ENCODE results near the gene SLC6A8. TPM values are rescaled to one million over a fixed set of nuclear protein-coding genes. Genes with fewer than 3 reads are reported as not detected.
"Not testable (repeated sequence)": the region's sequence is repeated elsewhere in the genome, so short reads cannot be mapped to it uniquely, and the experiment has no call there.

Gene SLC6A8
- total RNA-seq, 1 experiment from 2014 or later, result 29.4 TPM

- H3K27me3 ChIP-seq (ENCODE audit: control insufficient read depth, insufficient read depth, low read length); H3K36me3 ChIP-seq (replicated peaks; ENCODE audit: control insufficient read depth, insufficient read depth, low read length): not testable (repeated sequence)
- peak overlapping the region; percentile 35 for H3K4me3 ChIP-seq (ENCODE audit: insufficient read depth, low read depth, low read length)
- peak; percentile 71 for DNase-seq
Measured at GRCh38 chrX:153743468-153744209, 55.9 kb downstream of the SLC6A8 start.

GRCh38 chrX:153744210-153745066, 56.7 kb downstream of the SLC6A8 start:
- peak; percentile 71 for DNase-seq
- H3K27me3 ChIP-seq (ENCODE audit: control insufficient read depth, insufficient read depth, low read length), result no peaks in the 10 kb centered on the region
- H3K36me3 ChIP-seq (replicated peaks; ENCODE audit: control insufficient read depth, insufficient read depth, low read length), result no peaks in the 10 kb centered on the region
- H3K4me3 ChIP-seq (ENCODE audit: insufficient read depth, low read depth, low read length), result peak overlapping the region; percentile 35

- H3K4me3 ChIP-seq (ENCODE audit: insufficient read depth, low read depth, low read length); H3K27me3 ChIP-seq (ENCODE audit: control insufficient read depth, insufficient read depth, low read length); H3K36me3 ChIP-seq (replicated peaks; ENCODE audit: control insufficient read depth, insufficient read depth, low read length); DNase-seq: not testable (repeated sequence)
Measured at GRCh38 chrX:153745067-153745433, 57.3 kb downstream of the SLC6A8 start.

Other genes starting within 250 kb of the SLC6A8 start
- 0.11 and 1.8 TPM in 2 replicates for gene TREX2, start 241.9 kb upstream of the SLC6A8 start, total RNA-seq (2014; rRNA removed; shearing (Covaris generic))
- gene HAUS7, start 217.3 kb upstream of the SLC6A8 start, total RNA-seq (2014; rRNA removed; shearing (Covaris generic)), result 41.5 and 47.2 TPM in 2 replicates
- gene BGN, start 192.9 kb upstream of the SLC6A8 start, total RNA-seq (2014; rRNA removed; shearing (Covaris generic)), result 0.83 and 1.1 TPM in 2 replicates
- gene ATP2B3, start 170.3 kb upstream of the SLC6A8 start, total RNA-seq (2014; rRNA removed; shearing (Covaris generic)), result not detected in 2 replicates
- 27.0 and 30.4 TPM in 2 replicates for gene CCNQ, start 88.8 kb upstream of the SLC6A8 start, total RNA-seq (2014; rRNA removed; shearing (Covaris generic))
- 2.3 and 3.3 TPM in 2 replicates for gene DUSP9, start 40.7 kb upstream of the SLC6A8 start, total RNA-seq (2014; rRNA removed; shearing (Covaris generic))
- 1.7 and 5.5 TPM in 2 replicates for gene PNCK, start 14.1 kb upstream of the SLC6A8 start, total RNA-seq (2014; rRNA removed; shearing (Covaris generic))
- 95.0 and 176 TPM in 2 replicates for gene BCAP31, start 36.5 kb downstream of the SLC6A8 start, total RNA-seq (2014; rRNA removed; shearing (Covaris generic))
- gene ABCD1, start 36.9 kb downstream of the SLC6A8 start, total RNA-seq (2014; rRNA removed; shearing (Covaris generic)), result 12.2 and 17.1 TPM in 2 replicates
- gene PLXNB3, start 76.3 kb downstream of the SLC6A8 start, total RNA-seq (2014; rRNA removed; shearing (Covaris generic)), result 0.07 TPM in 1 of 2 replicates, not detected in the other
- gene SRPK3, start 93.1 kb downstream of the SLC6A8 start, total RNA-seq (2014; rRNA removed; shearing (Covaris generic)), result not detected in 2 replicates
- gene IDH3G, start 106.4 kb downstream of the SLC6A8 start, total RNA-seq (2014; rRNA removed; shearing (Covaris generic)), result 63.3 and 76.2 TPM in 2 replicates
- 148 and 198 TPM in 2 replicates for gene SSR4, start 106.7 kb downstream of the SLC6A8 start, total RNA-seq (2014; rRNA removed; shearing (Covaris generic))
- 73.0 and 76.3 TPM in 2 replicates for gene PDZD4, start 142.6 kb downstream of the SLC6A8 start, total RNA-seq (2014; rRNA removed; shearing (Covaris generic))
- gene L1CAM, start 198.2 kb downstream of the SLC6A8 start, total RNA-seq (2014; rRNA removed; shearing (Covaris generic)), result 9.9 and 17.0 TPM in 2 replicates
- not detected in 2 replicates for gene AVPR2, start 216.7 kb downstream of the SLC6A8 start, total RNA-seq (2014; rRNA removed; shearing (Covaris generic))
- gene ARHGAP4, start 238.3 kb downstream of the SLC6A8 start, total RNA-seq (2014; rRNA removed; shearing (Covaris generic)), result 39.4 and 51.3 TPM in 2 replicates
- 86.7 and 97.4 TPM in 2 replicates for gene NAA10, start 247.1 kb downstream of the SLC6A8 start, total RNA-seq (2014; rRNA removed; shearing (Covaris generic))

Data from H7 (cell line).